ENCODE data around the gene AURKA. TPM values are rescaled to one million over a fixed set of nuclear protein-coding genes. Genes with fewer than 3 reads are reported as not detected.
"Not testable (repeated sequence)": the region's sequence is repeated elsewhere in the genome, so short reads cannot be mapped to it uniquely, and the experiment has no call there.

The AURKA gene
- total and polyA plus RNA-seq, 12 donors: 1.1 to 56.6 (median 3.1) TPM

DNA sequence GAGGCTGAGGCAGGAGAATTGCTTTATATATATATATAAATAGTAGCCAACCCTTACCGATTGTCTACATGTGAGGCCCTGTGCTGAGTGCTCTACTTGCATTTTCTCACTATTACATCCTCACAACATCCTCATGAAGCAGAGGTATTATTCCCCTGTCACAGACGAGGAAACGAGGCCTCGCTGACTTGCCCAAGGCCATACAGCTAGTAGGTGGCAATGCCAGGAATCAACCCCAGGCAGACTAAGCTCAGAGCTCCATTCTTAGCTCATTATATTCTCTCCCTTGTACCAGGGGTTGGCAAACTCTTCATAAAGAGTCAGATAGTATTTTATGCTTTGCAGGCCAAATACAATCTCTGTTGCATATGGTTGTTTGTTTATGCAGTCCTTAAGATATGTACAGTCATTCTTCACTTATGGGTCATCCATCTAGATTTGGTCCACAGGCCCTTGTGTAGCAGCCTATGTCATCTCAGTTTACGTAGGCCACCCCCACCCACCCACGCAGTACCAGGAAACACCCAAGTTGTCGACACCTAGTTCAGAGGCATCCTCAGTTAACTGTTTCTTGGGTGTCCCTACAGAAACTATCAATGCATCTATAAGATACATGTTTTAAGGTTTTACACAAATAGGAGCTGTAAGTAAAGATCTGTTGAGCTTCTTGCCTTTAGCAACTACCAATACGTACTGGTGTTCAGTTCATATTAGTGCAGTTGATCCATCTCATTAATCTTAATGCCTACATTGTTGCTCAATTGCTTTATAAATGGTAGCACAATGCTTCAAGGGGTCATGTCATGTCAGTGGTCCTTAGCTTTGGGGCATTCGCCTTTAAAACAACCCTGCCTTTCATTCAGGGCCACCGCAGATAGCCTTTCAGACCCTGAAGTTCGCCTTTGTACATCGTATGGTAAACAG lies 23.1 kb upstream of the AURKA start:
- H3K27me3 ChIP-seq: no peaks in the 10 kb centered on the region
- no peak for TF ChIP-seq POLR2A (IDR thresholded peaks at IDR 0.05)
- TF ChIP-seq, protein P1, sequence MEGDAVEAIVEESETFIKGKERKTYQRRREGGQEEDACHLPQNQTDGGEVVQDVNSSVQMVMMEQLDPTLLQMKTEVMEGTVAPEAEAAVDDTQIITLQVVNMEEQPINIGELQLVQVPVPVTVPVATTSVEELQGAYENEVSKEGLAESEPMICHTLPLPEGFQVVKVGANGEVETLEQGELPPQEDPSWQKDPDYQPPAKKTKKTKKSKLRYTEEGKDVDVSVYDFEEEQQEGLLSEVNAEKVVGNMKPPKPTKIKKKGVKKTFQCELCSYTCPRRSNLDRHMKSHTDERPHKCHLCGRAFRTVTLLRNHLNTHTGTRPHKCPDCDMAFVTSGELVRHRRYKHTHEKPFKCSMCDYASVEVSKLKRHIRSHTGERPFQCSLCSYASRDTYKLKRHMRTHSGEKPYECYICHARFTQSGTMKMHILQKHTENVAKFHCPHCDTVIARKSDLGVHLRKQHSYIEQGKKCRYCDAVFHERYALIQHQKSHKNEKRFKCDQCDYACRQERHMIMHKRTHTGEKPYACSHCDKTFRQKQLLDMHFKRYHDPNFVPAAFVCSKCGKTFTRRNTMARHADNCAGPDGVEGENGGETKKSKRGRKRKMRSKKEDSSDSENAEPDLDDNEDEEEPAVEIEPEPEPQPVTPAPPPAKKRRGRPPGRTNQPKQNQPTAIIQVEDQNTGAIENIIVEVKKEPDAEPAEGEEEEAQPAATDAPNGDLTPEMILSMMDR (IDR thresholded peaks at IDR 0.05): no peak
- WGBS, 4 donors: 77 to 81% (median 79%) methylated on average over 12 of the region's 12 CpGs
- peak in 1 of 7 donors; percentile 41 for DNase-seq
- H3K36me3 ChIP-seq (replicated peaks in 1 of 2): no peaks in the 10 kb centered on the region
- H3K27ac ChIP-seq: no peak overlapping the region
- H3K4me1 ChIP-seq (replicated peaks in 1 of 2): peaks cover 0 to 16% of the 10 kb centered on the region in 2 donors
- no peak overlapping the region for H3K4me3 ChIP-seq
- intact Hi-C loops (cut with DNase I): no loop called here
- H3K9me3 ChIP-seq (replicated peaks in 1 of 3): no peaks in the 10 kb centered on the region

DNA sequence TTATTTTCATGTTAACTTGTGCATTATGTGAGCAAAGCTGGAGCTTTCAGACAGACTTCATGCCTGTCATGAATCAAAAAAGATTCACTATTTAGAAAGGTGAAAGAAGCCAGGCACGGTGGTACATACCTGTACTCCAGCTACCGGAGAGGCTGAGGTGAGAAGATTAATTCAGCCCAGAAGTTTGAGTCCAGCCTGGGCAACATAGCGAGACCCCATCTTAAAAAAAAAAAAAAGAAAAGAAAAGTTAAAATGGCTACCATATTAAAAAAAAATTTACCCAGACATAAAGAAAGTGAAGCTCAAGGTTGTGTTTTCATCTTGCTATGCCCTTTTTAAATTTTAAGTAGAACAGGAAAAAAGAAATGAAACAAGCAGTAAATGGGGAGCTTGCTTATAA lies 20.9 kb upstream of the AURKA start:
- intact Hi-C loops (cut with DNase I): no loop called here
- DNase-seq: no peak
- Histone ChIP-seq H3K36me3 (replicated peaks in 1 of 2) (peaks cover 0 to under 1% of the 10 kb centered on the region in 2 donors), H3K27ac (peak overlapping the region in 2 of 5 donors; percentile 77 to 90), H3K4me1 (replicated peaks in 1 of 2) (peaks cover 0 to 23% of the 10 kb centered on the region in 2 donors), H3K27me3 (no peaks in the 10 kb centered on the region), H3K4me3 (peak overlapping the region in 1 of 4 donors; percentile 35), H3K9me3 (replicated peaks in 1 of 3) (no peaks in the 10 kb centered on the region)
- TF ChIP-seq POLR2A (IDR thresholded peaks at IDR 0.05): no peak
- TF ChIP-seq, protein P1 (IDR thresholded peaks at IDR 0.05): no peak
- WGBS, 4 donors: 81 to 99% (median 94%) methylated on average over 3 of the region's 3 CpGs

- H3K27ac ChIP-seq: peak overlapping the region in 4 of 5 donors; percentile 23 to 90 (median 63)
- no peaks in the 10 kb centered on the region for H3K27me3 ChIP-seq
- H3K4me3 ChIP-seq: peak overlapping the region in 1 of 4 donors; percentile 35
- H3K4me1 ChIP-seq (replicated peaks in 1 of 2): peaks cover 0 to 23% of the 10 kb centered on the region in 2 donors
- H3K9me3 ChIP-seq (replicated peaks in 1 of 3): no peaks in the 10 kb centered on the region
- H3K36me3 ChIP-seq (replicated peaks in 1 of 2): peaks cover 0 to 6% of the 10 kb centered on the region in 2 donors
- intact Hi-C loops (cut with DNase I): no loop called here
- 84 to 89% (median 88%) methylated on average over 7 of the region's 7 CpGs for WGBS, 4 donors
- TF ChIP-seq POLR2A (IDR thresholded peaks at IDR 0.05): no peak
- TF ChIP-seq, protein P1 (IDR thresholded peaks at IDR 0.05): no peak
- DNase-seq: no peak
These were observed 20.4 kb upstream of the AURKA start for GRCh38 chr20:56412473-56412790.

DNA sequence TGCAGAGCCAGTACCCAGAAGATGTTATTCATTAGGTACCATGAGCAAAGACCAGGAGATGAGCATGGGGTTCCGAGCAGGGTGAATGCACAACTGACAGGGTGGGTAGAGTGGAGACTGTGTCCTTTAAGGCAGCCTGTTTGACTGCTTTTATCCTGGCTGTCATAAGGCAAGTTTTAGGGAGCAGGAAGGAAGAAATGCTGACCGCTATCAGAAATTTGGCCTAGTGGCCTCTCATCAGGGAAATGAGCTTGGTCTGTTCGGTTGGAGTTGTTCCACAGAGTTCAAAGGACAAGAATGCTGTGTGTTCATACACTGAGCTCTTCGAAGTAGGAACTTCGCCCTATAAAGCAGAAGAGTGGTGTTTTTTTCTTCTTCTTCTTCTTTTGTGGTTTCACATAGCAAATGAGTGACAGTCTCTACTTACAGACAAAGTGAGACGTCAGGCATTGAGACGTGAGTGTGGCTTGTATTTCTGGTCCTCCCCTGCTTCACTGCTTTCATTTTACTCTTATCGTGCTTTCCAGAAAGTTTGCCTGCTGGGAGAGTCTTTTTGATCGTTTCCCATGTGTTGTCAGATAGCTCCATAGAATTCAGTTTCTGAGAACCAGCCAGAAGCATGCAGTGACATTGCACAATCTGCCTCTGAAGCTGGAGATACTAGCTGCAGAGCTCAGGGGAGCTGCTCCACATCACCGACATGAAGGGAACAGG lies 19.9 kb upstream of the AURKA start, which contains the start of gene CASS4:
TSS of gene CASS4 (plus strand) at position 502 of the 714 bp plus-strand sequence. CDS start at position 701, 199 bp downstream.
- Histone ChIP-seq H3K27me3 (no peaks in the 10 kb centered on the region), H3K27ac (peak within 1 kb of the TSS in 4 of 5 donors; percentile 23 to 90 (median 63)), H3K4me3 (peak within 1 kb of the TSS in 1 of 4 donors; percentile 35), H3K9me3 (replicated peaks in 1 of 3) (no peaks in the 10 kb centered on the region), H3K4me1 (replicated peaks in 1 of 2) (peaks cover 0 to 23% of the 10 kb centered on the region in 2 donors), H3K36me3 (replicated peaks in 1 of 2) (peaks cover 0 to 11% of the 10 kb centered on the region in 2 donors)
- DNase-seq: peak in 5 of 7 donors; percentile 35 to 58 (median 41)
- no peak for TF ChIP-seq POLR2A (IDR thresholded peaks at IDR 0.05)
- TF ChIP-seq, protein P1 (IDR thresholded peaks at IDR 0.05): peak in 2 of 6 experiments; percentile 12 to 18
- intact Hi-C loops (cut with DNase I): no loop called here
- 47 to 58% (median 53%) methylated on average over 9 to 10 of the region's 10 CpGs for WGBS, 4 donors

- intact Hi-C loops (cut with DNase I); H3K4me3 ChIP-seq; H3K9me3 ChIP-seq (replicated peaks in 1 of 3); H3K27me3 ChIP-seq: not testable (repeated sequence)
- Histone ChIP-seq H3K27ac (peak overlapping the region in 4 of 5 donors; percentile 17 to 90 (median 50)), H3K36me3 (replicated peaks in 1 of 2) (peaks cover 0 to 18% of the 10 kb centered on the region in 2 donors), H3K4me1 (replicated peaks in 1 of 2) (peaks cover 0 to 23% of the 10 kb centered on the region in 2 donors)
- 88 to 93% (median 89%) methylated on average over 7 of the region's 7 CpGs for WGBS, 4 donors
- peak in 1 of 7 donors; percentile 33 for DNase-seq
These were observed 19.3 kb upstream of the AURKA start for GRCh38 chr20:56411287-56411686.

Measured in adrenal gland (tissue), 12 donors.